ENCODE results near the gene TKT.

Gene TKT

GRCh38 chr3:53238886-53239285 lies 16.9 kb downstream of the TKT start:
- no peak for DNase-seq

- no peak for DNase-seq
These were observed 17.6 kb downstream of the TKT start for GRCh38 chr3:53238051-53238850.

GRCh38 chr3:53236112-53236841 lies 19.5 kb downstream of the TKT start:
- no peak for DNase-seq

- DNase-seq, result no peak
These were observed 20.3 kb downstream of the TKT start for GRCh38 chr3:53235545-53235944.

GRCh38 chr3:53234841-53235232 lies 21.0 kb downstream of the TKT start:
- no peak for DNase-seq

- DNase-seq, result no peak
These were observed 21.5 kb downstream of the TKT start for GRCh38 chr3:53234130-53234840.

GRCh38 chr3:53232641-53233377 lies 23.0 kb downstream of the TKT start:
- no peak for DNase-seq

GRCh38 chr3:53231532-53232511 lies 24.0 kb downstream of the TKT start:
- DNase-seq, result no peak

GRCh38 chr3:53230789-53231188 lies 25.0 kb downstream of the TKT start:
- DNase-seq, result no peak

- no peak for DNase-seq
These were observed 25.7 kb downstream of the TKT start for GRCh38 chr3:53230041-53230621.

GRCh38 chr3:53229606-53230005 lies 26.2 kb downstream of the TKT start:
- no peak for DNase-seq

- DNase-seq, result no peak
These were observed 26.7 kb downstream of the TKT start for GRCh38 chr3:53229171-53229570.

GRCh38 chr3:53227993-53228885 lies 27.6 kb downstream of the TKT start:
- DNase-seq, result no peak

GRCh38 chr3:53226841-53227407 lies 28.9 kb downstream of the TKT start:
- no peak for DNase-seq

- no peak for DNase-seq
These were observed 29.5 kb downstream of the TKT start for GRCh38 chr3:53226142-53226840.

- DNase-seq, result no peak
These were observed 30.2 kb downstream of the TKT start for GRCh38 chr3:53225651-53226050.

- DNase-seq, result no peak
These were observed 30.6 kb downstream of the TKT start for GRCh38 chr3:53225181-53225580.

- no peak for DNase-seq
These were observed 31.3 kb downstream of the TKT start for GRCh38 chr3:53224536-53224935.

- no peak for DNase-seq
These were observed 31.8 kb downstream of the TKT start for GRCh38 chr3:53224026-53224425.

Measured in activated CD4-positive, alpha-beta T cell treated with anti-CD3 and anti-CD28 coated beads, Interleukin-2, amount 50 U/mL, for 4 hours (primary cell).